Nephron progenitor cell (in vitro differentiated cells): ENCODE results near the gene OR11A1.

Experiments
- DNase-seq: peaks from one replicate; pipeline ENCODE4 v3.0.0; 2021
- H3K27ac Mint-ChIP-seq: 2 replicates; pipeline ENCODE4 v1.8.0; 2021; ENCODE audit warnings: mild to moderate bottlenecking, moderate library complexity, mixed read lengths
- H3K27me3 Mint-ChIP-seq: 2 replicates; pipeline ENCODE4 v1.8.0; 2021; ENCODE audit warnings: mild to moderate bottlenecking, low read depth, mixed read lengths; ENCODE audit not compliant: poor library complexity
- H3K36me3 Mint-ChIP-seq: 2 replicates; pipeline ENCODE4 v1.8.0; 2021; ENCODE audit warnings: low read depth, mixed read lengths
- H3K4me1 Mint-ChIP-seq: 2 replicates; pipeline ENCODE4 v1.8.0; 2021; ENCODE audit warnings: mixed read lengths
- H3K4me3 Mint-ChIP-seq: 2 replicates; pipeline ENCODE4 v1.8.0; 2021; ENCODE audit warnings: mild to moderate bottlenecking, moderate library complexity, mixed read lengths
- H3K9me3 Mint-ChIP-seq: 2 replicates; pipeline ENCODE4 v1.8.0; 2021; ENCODE audit warnings: mild to moderate bottlenecking, moderate library complexity, mixed read lengths
- CTCF ChIP-seq: fragments of 200-600 bp; sonication (generic); IDR thresholded peaks from 2 replicates; pipeline ENCODE4 v1.5.0; 2021; ENCODE audit warnings: antibody characterized with exemption

OR11A1 gene

GRCh38 chr6:29502181-29502580 is 45.3 kb upstream of the OR11A1 start:
- no peaks in the 10 kb centered on the region for H3K36me3 Mint-ChIP-seq
- peaks cover 5% of the 10 kb centered on the region for H3K4me1 Mint-ChIP-seq
- H3K9me3 Mint-ChIP-seq: no peaks in the 10 kb centered on the region
- no peak for TF ChIP-seq CTCF
- peaks cover 19% of the 10 kb centered on the region for H3K27me3 Mint-ChIP-seq
- H3K4me3 Mint-ChIP-seq: no peak overlapping the region
- no peak for DNase-seq
- no peak overlapping the region for H3K27ac Mint-ChIP-seq

GRCh38 chr6:29501106-29501505 is 44.2 kb upstream of the OR11A1 start:
- peaks cover 19% of the 10 kb centered on the region for H3K27me3 Mint-ChIP-seq
- H3K36me3 Mint-ChIP-seq: no peaks in the 10 kb centered on the region
- DNase-seq: no peak
- TF ChIP-seq CTCF: no peak
- H3K9me3 Mint-ChIP-seq: no peaks in the 10 kb centered on the region
- no peak overlapping the region for H3K27ac Mint-ChIP-seq
- H3K4me1 Mint-ChIP-seq: peaks cover 5% of the 10 kb centered on the region
- no peak overlapping the region for H3K4me3 Mint-ChIP-seq

- Mint-ChIP-seq H3K27ac (no peak overlapping the region), H3K27me3 (peaks cover 17% of the 10 kb centered on the region), H3K4me1 (peaks cover 5% of the 10 kb centered on the region), H3K36me3 (no peaks in the 10 kb centered on the region), H3K4me3 (no peak overlapping the region), H3K9me3 (no peaks in the 10 kb centered on the region)
- no peak for DNase-seq
- no peak for TF ChIP-seq CTCF
These were observed 43.7 kb upstream of the OR11A1 start for GRCh38 chr6:29500594-29500993.

GRCh38 chr6:29499704-29500103 is 42.8 kb upstream of the OR11A1 start:
- Mint-ChIP-seq H3K9me3 (no peaks in the 10 kb centered on the region), H3K4me1 (peaks cover 5% of the 10 kb centered on the region), H3K36me3 (no peaks in the 10 kb centered on the region), H3K4me3 (no peak overlapping the region), H3K27ac (no peak overlapping the region), H3K27me3 (peaks cover 15% of the 10 kb centered on the region)
- DNase-seq: no peak
- TF ChIP-seq CTCF: no peak

- no peak for TF ChIP-seq CTCF
- Mint-ChIP-seq H3K4me1 (no peaks in the 10 kb centered on the region), H3K27me3 (peaks cover 15% of the 10 kb centered on the region), H3K4me3 (no peak overlapping the region), H3K36me3 (no peaks in the 10 kb centered on the region), H3K27ac (no peak overlapping the region), H3K9me3 (no peaks in the 10 kb centered on the region)
- DNase-seq: no peak
These were observed 40.1 kb upstream of the OR11A1 start for GRCh38 chr6:29496961-29497360.

- no peak for TF ChIP-seq CTCF
- Mint-ChIP-seq H3K4me1 (no peaks in the 10 kb centered on the region), H3K27ac (no peak overlapping the region), H3K9me3 (no peaks in the 10 kb centered on the region), H3K4me3 (no peak overlapping the region), H3K36me3 (no peaks in the 10 kb centered on the region), H3K27me3 (peaks cover 15% of the 10 kb centered on the region)
- no peak for DNase-seq
These were observed 38.7 kb upstream of the OR11A1 start for GRCh38 chr6:29495571-29495970.
